AG09309 (cell line): Measurements from ENCODE around the gene HSPA12A.
A peak's percentile ranks its signal among the peaks of the same experiment; 100 is the strongest.

Source experiments
- DNase-seq: peaks from one replicate; pipeline ENCODE4 v3.0.0-alpha.2; 2010; ENCODE audit warnings: low read depth
- H3K4me3 ChIP-seq: 2 replicates; pipeline ENCODE4 v1.5.1; 2011; ENCODE audit warnings: mild to moderate bottlenecking, low read depth, low read length, moderate library complexity; ENCODE audit not compliant: control insufficient read depth
- CTCF ChIP-seq: IDR thresholded peaks from 2 replicates; pipeline ENCODE4 v1.5.1; 2011; ENCODE audit warnings: mild to moderate bottlenecking, low read depth, low read length, inconsistent platforms; ENCODE audit not compliant: insufficient read depth, control insufficient read depth; ENCODE audit errors: missing control alignments

HSPA12A gene

GRCh38 chr10:116744885-116745284 is 2.5 kb upstream of the HSPA12A start:
- no peak for DNase-seq
- no peak overlapping the region for H3K4me3 ChIP-seq
- no peak for TF ChIP-seq CTCF

GRCh38 chr10:116744163-116744753 is 1.9 kb upstream of the HSPA12A start:
- no peak overlapping the region for H3K4me3 ChIP-seq
- no peak for TF ChIP-seq CTCF
- no peak for DNase-seq

- DNase-seq = no peak
- no peak for TF ChIP-seq CTCF
- H3K4me3 ChIP-seq = peak overlapping the region; percentile 47
These were observed 1.1 kb upstream of the HSPA12A start for GRCh38 chr10:116743266-116744064.

GRCh38 chr10:116741391-116742351 is 695 bp downstream of the HSPA12A start:
- peak overlapping the region; percentile 98 for H3K4me3 ChIP-seq
- TF ChIP-seq CTCF = no peak
- DNase-seq = no peak

- no peak for TF ChIP-seq CTCF
- no peak for DNase-seq
- peak overlapping the region; percentile 98 for H3K4me3 ChIP-seq
These were observed 1.4 kb downstream of the HSPA12A start for GRCh38 chr10:116740971-116741370.

GRCh38 chr10:116738339-116738738 is 4.0 kb downstream of the HSPA12A start:
- no peak for DNase-seq
- TF ChIP-seq CTCF = no peak
- H3K4me3 ChIP-seq = no peak overlapping the region
